ENCODE data around the gene OR2A5. TPM values are rescaled to one million over a fixed set of nuclear protein-coding genes. Genes with fewer than 3 reads are reported as not detected.

The OR2A5 gene
- total RNA-seq (not detected), total RNA-seq (0 to 0.14 (median 0) reads per million in 172 experiments)
- not detected for polyA plus RNA-seq (2013, experiment 1 of 2)
- polyA plus RNA-seq (2013, experiment 2 of 2), result not detected

DNA sequence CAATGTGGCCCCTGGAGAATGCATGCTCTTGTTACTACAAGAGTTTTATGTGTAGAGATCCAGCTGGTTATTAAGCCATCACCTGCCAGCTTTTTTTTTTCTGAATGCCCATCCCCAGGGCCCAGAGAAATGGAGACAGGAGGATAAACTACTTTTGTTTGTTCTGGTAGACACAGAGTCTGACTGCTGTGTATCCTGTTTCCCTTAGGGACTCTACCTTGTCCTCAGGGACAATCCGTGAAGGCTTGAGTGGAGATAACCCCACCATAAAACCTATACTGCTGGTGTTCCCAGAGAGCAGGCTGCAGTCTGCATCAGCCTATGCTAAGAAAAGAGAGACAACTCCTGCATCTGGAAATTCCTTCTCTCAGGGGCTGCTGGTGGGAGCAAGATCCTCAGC, at the start of gene OR2A5:
Gene OR2A5, plus strand, starts transcription at position 301 of the 400 bp plus-strand sequence. CDS start 1,454 bp downstream, outside the sequence.
- H3K4me1 Mint-ChIP-seq (ENCODE audit: low read depth), result no peaks in the 10 kb centered on the region
- Histone ChIP-seq H3K4me3 (ENCODE audit: low read length) (no peak within 1 kb of the TSS), H3K27me3 (ENCODE audit: control insufficient read depth in 1 of 2, insufficient read depth in 2 of 2, low read length in 2 of 2) (peaks cover 0 to 6% of the 10 kb centered on the region in 2 experiments), H3K36me3 (ENCODE audit: insufficient read depth, low read length) (no peaks in the 10 kb centered on the region), H3K27ac (ENCODE audit: low read depth in 1 of 2, low read length in 2 of 2) (no peak within 1 kb of the TSS), H3K9me3 (ENCODE audit: control insufficient read depth in 1 of 2, insufficient read depth in 1 of 2, low read length in 2 of 2) (peaks cover 0 to 4% of the 10 kb centered on the region in 2 experiments), H3K4me1 (ENCODE audit: insufficient read depth, low read length) (no peaks in the 10 kb centered on the region)
- ChIA-PET CTCF (no interaction called here), POLR2A (no interaction called here)
- peaks cover 38% of the 10 kb centered on the region for H3K27me3 Mint-ChIP-seq
- intact Hi-C loops (cut with DNase I, micrococcal nuclease), result no loop called here
- no peaks in the 10 kb centered on the region for H3K36me3 Mint-ChIP-seq (ENCODE audit: low read depth)
- H3K9me3 Mint-ChIP-seq, result no peaks in the 10 kb centered on the region
- TF ChIP-seq CTCF (IDR thresholded peaks at IDR 0.05), result no peak
- H3K27ac Mint-ChIP-seq, result no peak within 1 kb of the TSS
- no peak for ATAC-seq (ENCODE audit: poor library complexity)
- no peak for DNase-seq
- H3K4me3 Mint-ChIP-seq, result no peak within 1 kb of the TSS

GRCh38 chr7:144000020-144000419, 48.7 kb upstream of the OR2A5 start, which contains the start of gene OR6B1:
TSS of gene OR6B1 (plus strand) at chr7:144000320. CDS start at chr7:144003997, 3,677 bp downstream.
- no peaks in the 10 kb centered on the region for H3K4me1 ChIP-seq (ENCODE audit: insufficient read depth, low read length)
- no peak for DNase-seq
- no peak within 1 kb of the TSS for H3K4me3 Mint-ChIP-seq
- H3K27ac ChIP-seq (ENCODE audit: low read depth in 1 of 2, low read length in 2 of 2), result no peak within 1 kb of the TSS
- ChIA-PET POLR2A (no interaction called here), CTCF (no interaction called here)
- peaks cover 0 to 4% of the 10 kb centered on the region in 2 experiments for H3K9me3 ChIP-seq (ENCODE audit: control insufficient read depth in 1 of 2, insufficient read depth in 1 of 2, low read length in 2 of 2)
- no peaks in the 10 kb centered on the region for H3K27me3 ChIP-seq (ENCODE audit: control insufficient read depth in 1 of 2, insufficient read depth in 2 of 2, low read length in 2 of 2)
- H3K4me3 ChIP-seq (ENCODE audit: low read length), result no peak within 1 kb of the TSS
- intact Hi-C loops (cut with DNase I, micrococcal nuclease), result no loop called here
- H3K36me3 Mint-ChIP-seq (ENCODE audit: low read depth), result no peaks in the 10 kb centered on the region
- H3K27me3 Mint-ChIP-seq, result peaks cover 10% of the 10 kb centered on the region
- no peaks in the 10 kb centered on the region for H3K4me1 Mint-ChIP-seq (ENCODE audit: low read depth)
- TF ChIP-seq CTCF (IDR thresholded peaks at IDR 0.05), result no peak
- no peaks in the 10 kb centered on the region for H3K36me3 ChIP-seq (ENCODE audit: insufficient read depth, low read length)
- no peaks in the 10 kb centered on the region for H3K9me3 Mint-ChIP-seq
- no peak for ATAC-seq (ENCODE audit: poor library complexity)
- H3K27ac Mint-ChIP-seq, result no peak within 1 kb of the TSS

GRCh38 chr7:144001543-144001942, 47.2 kb upstream of the OR2A5 start:
- ChIA-PET CTCF (no interaction called here), POLR2A (no interaction called here)
- Histone ChIP-seq H3K36me3 (ENCODE audit: insufficient read depth, low read length) (no peaks in the 10 kb centered on the region), H3K27ac (ENCODE audit: low read depth in 1 of 2, low read length in 2 of 2) (no peak overlapping the region), H3K27me3 (ENCODE audit: control insufficient read depth in 1 of 2, insufficient read depth in 2 of 2, low read length in 2 of 2) (no peaks in the 10 kb centered on the region), H3K4me1 (ENCODE audit: insufficient read depth, low read length) (no peaks in the 10 kb centered on the region), H3K9me3 (ENCODE audit: control insufficient read depth in 1 of 2, insufficient read depth in 1 of 2, low read length in 2 of 2) (no peaks in the 10 kb centered on the region), H3K4me3 (ENCODE audit: low read length) (no peak overlapping the region)
- DNase-seq, result no peak
- no peak for ATAC-seq (ENCODE audit: poor library complexity)
- Mint-ChIP-seq H3K27ac (no peak overlapping the region), H3K36me3 (ENCODE audit: low read depth) (no peaks in the 10 kb centered on the region), H3K27me3 (peaks cover 21% of the 10 kb centered on the region), H3K4me3 (no peak overlapping the region), H3K9me3 (no peaks in the 10 kb centered on the region), H3K4me1 (ENCODE audit: low read depth) (no peaks in the 10 kb centered on the region)
- intact Hi-C loops (cut with DNase I, micrococcal nuclease), result no loop called here
- no peak for TF ChIP-seq CTCF (IDR thresholded peaks at IDR 0.05)
